ENCODE measurements around the gene TP53I11. TPM values are rescaled to one million over a fixed set of nuclear protein-coding genes. Genes with fewer than 3 reads are reported as not detected.

Gene TP53I11
- total RNA-seq, 1 donor from 2014 or later, result 23.1 TPM

- TF ChIP-seq, protein P1, sequence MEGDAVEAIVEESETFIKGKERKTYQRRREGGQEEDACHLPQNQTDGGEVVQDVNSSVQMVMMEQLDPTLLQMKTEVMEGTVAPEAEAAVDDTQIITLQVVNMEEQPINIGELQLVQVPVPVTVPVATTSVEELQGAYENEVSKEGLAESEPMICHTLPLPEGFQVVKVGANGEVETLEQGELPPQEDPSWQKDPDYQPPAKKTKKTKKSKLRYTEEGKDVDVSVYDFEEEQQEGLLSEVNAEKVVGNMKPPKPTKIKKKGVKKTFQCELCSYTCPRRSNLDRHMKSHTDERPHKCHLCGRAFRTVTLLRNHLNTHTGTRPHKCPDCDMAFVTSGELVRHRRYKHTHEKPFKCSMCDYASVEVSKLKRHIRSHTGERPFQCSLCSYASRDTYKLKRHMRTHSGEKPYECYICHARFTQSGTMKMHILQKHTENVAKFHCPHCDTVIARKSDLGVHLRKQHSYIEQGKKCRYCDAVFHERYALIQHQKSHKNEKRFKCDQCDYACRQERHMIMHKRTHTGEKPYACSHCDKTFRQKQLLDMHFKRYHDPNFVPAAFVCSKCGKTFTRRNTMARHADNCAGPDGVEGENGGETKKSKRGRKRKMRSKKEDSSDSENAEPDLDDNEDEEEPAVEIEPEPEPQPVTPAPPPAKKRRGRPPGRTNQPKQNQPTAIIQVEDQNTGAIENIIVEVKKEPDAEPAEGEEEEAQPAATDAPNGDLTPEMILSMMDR (IDR thresholded peaks at IDR 0.05), result peak; percentile 87
- TF ChIP-seq EZH2phosphoT487 (IDR thresholded peaks at IDR 0.05), result no peak
- H3K4me1 ChIP-seq, result peaks cover 71% of the 10 kb centered on the region
- peak overlapping the region; percentile 49 for H3K9ac ChIP-seq
- H4K20me1 ChIP-seq (ENCODE audit: low read depth), result peaks cover 52% of the 10 kb centered on the region
- H3K27me3 ChIP-seq, result no peaks in the 10 kb centered on the region
- H3K4me1 Mint-ChIP-seq, result peaks cover 67% of the 10 kb centered on the region
- H2AFZ ChIP-seq (replicated peaks), result no peak overlapping the region
- H3K27ac Mint-ChIP-seq, result no peak overlapping the region
- H3K27me3 Mint-ChIP-seq (ENCODE audit: insufficient read depth, low read depth), result peaks cover 7% of the 10 kb centered on the region
- peak overlapping the region; percentile 90 for H3K4me3 Mint-ChIP-seq
- peak overlapping the region; percentile 90 for H3K4me3 ChIP-seq
- H3K9me3 Mint-ChIP-seq, result no peaks in the 10 kb centered on the region
- H3K79me2 ChIP-seq (ENCODE audit: low read depth), result peaks cover 61% of the 10 kb centered on the region
- H3F3A ChIP-seq (ENCODE audit: low read depth), result peaks cover 68% of the 10 kb centered on the region
- no peaks in the 10 kb centered on the region for H3K36me3 ChIP-seq
- H3K4me2 ChIP-seq, result peak overlapping the region; percentile 90
- H3K36me3 Mint-ChIP-seq, result no peaks in the 10 kb centered on the region
- H3K27ac ChIP-seq, result peak overlapping the region; percentile 83
- DNase-seq (ENCODE audit: low spot score), result peak; percentile 88
- no peaks in the 10 kb centered on the region for H3K9me3 ChIP-seq (ENCODE audit: low read depth)
These were observed 1.3 kb downstream of the TP53I11 start for GRCh38 chr11:44949160-44950030.

DNA sequence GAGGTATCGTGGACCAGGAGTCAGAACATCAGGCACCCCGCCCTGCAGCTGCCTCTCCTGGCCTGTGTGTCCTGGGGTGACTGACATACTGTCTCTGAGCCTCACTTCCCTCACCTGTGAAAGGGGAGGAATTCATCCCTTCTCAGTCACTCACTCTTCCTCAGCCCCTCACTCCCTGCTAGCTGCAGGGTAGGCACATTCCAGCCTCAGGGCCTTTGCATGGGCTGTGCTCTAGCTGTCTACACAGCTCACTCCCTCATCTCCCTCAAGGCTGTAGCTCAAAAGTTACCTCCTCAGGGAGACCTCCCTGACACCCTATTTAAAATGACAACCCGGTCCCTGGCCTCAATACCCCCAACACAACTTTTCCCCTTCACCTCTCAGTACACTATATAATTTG, 2.5 kb downstream of the TP53I11 start:
- Histone ChIP-seq H3K4me2 (peak overlapping the region; percentile 90), H3K27ac (no peak overlapping the region), H2AFZ (replicated peaks) (no peak overlapping the region), H3F3A (ENCODE audit: low read depth) (peaks cover 68% of the 10 kb centered on the region), H3K4me1 (peaks cover 76% of the 10 kb centered on the region), H3K4me3 (no peak overlapping the region), H3K9me3 (ENCODE audit: low read depth) (no peaks in the 10 kb centered on the region), H4K20me1 (ENCODE audit: low read depth) (peaks cover 64% of the 10 kb centered on the region), H3K9ac (no peak overlapping the region), H3K79me2 (ENCODE audit: low read depth) (peaks cover 73% of the 10 kb centered on the region), H3K36me3 (no peaks in the 10 kb centered on the region), H3K27me3 (no peaks in the 10 kb centered on the region)
- no peaks in the 10 kb centered on the region for H3K9me3 Mint-ChIP-seq
- TF ChIP-seq EZH2 (IDR thresholded peaks at IDR 0.05) (no peak), EZH2phosphoT487 (IDR thresholded peaks at IDR 0.05) (no peak)
- TF ChIP-seq, protein P1 (IDR thresholded peaks at IDR 0.05), result no peak
- no peaks in the 10 kb centered on the region for H3K36me3 Mint-ChIP-seq
- peaks cover 71% of the 10 kb centered on the region for H3K4me1 Mint-ChIP-seq
- DNase-seq (ENCODE audit: low spot score), result no peak
- peaks cover 4% of the 10 kb centered on the region for H3K27me3 Mint-ChIP-seq (ENCODE audit: insufficient read depth, low read depth)
- no peak overlapping the region for H3K27ac Mint-ChIP-seq
- H3K4me3 Mint-ChIP-seq, result peak overlapping the region; percentile 90

GRCh38 chr11:44947114-44947513, 3.6 kb downstream of the TP53I11 start:
- Histone ChIP-seq H3K27me3 (no peaks in the 10 kb centered on the region), H3K36me3 (no peaks in the 10 kb centered on the region), H3K9ac (no peak overlapping the region), H2AFZ (replicated peaks) (no peak overlapping the region), H3K79me2 (ENCODE audit: low read depth) (peaks cover 84% of the 10 kb centered on the region), H3F3A (ENCODE audit: low read depth) (peaks cover 57% of the 10 kb centered on the region), H3K4me2 (peak overlapping the region; percentile 44), H3K4me1 (peaks cover 69% of the 10 kb centered on the region), H3K4me3 (no peak overlapping the region), H4K20me1 (ENCODE audit: low read depth) (peaks cover 75% of the 10 kb centered on the region), H3K9me3 (ENCODE audit: low read depth) (no peaks in the 10 kb centered on the region), H3K27ac (peak overlapping the region; percentile 49)
- DNase-seq (ENCODE audit: low spot score), result no peak
- peak overlapping the region; percentile 17 for H3K27ac Mint-ChIP-seq
- H3K27me3 Mint-ChIP-seq (ENCODE audit: insufficient read depth, low read depth), result peaks cover 5% of the 10 kb centered on the region
- H3K4me3 Mint-ChIP-seq, result no peak overlapping the region
- H3K4me1 Mint-ChIP-seq, result peaks cover 69% of the 10 kb centered on the region
- no peaks in the 10 kb centered on the region for H3K9me3 Mint-ChIP-seq
- TF ChIP-seq EZH2 (IDR thresholded peaks at IDR 0.05) (no peak), EZH2phosphoT487 (IDR thresholded peaks at IDR 0.05) (no peak)
- TF ChIP-seq, protein P1 (IDR thresholded peaks at IDR 0.05), result no peak
- H3K36me3 Mint-ChIP-seq, result no peaks in the 10 kb centered on the region

All from neural progenitor cell (in vitro differentiated cells).